IPS-20b (cell line): ENCODE results near the gene EIF3M.

Source experiments
- H3K27ac ChIP-seq: one replicate; pipeline ENCODE4 v1.5.1; 2013; ENCODE audit warnings: low read length
- H3K27me3 ChIP-seq: 2 replicates; pipeline ENCODE4 v1.6.1; 2013; ENCODE audit warnings: mild to moderate bottlenecking, low read length, inconsistent platforms; ENCODE audit not compliant: insufficient read depth
- H3K36me3 ChIP-seq: 2 replicates; pipeline ENCODE4 v1.6.1; 2013; ENCODE audit warnings: low read depth, mild to moderate bottlenecking, inconsistent platforms, low read length, moderate library complexity; ENCODE audit not compliant: insufficient read depth
- H3K4me1 ChIP-seq: 2 replicates; pipeline ENCODE4 v1.6.1; 2013; ENCODE audit warnings: mild to moderate bottlenecking, control low read depth, inconsistent platforms, low read length, moderate library complexity; ENCODE audit not compliant: insufficient read depth
- H3K4me3 ChIP-seq: 2 replicates; pipeline ENCODE4 v1.5.1; 2013; ENCODE audit warnings: mild to moderate bottlenecking, low read length, inconsistent platforms
- H3K9ac ChIP-seq: 2 replicates; pipeline ENCODE4 v1.6.1; 2013; ENCODE audit warnings: low read depth, mild to moderate bottlenecking, inconsistent platforms, low read length, moderate library complexity
- H3K9me3 ChIP-seq: 2 replicates; pipeline ENCODE4 v1.6.1; 2013; ENCODE audit warnings: mild to moderate bottlenecking, low read depth, low read length, inconsistent platforms; ENCODE audit not compliant: insufficient read depth

EIF3M gene

GRCh38 chr11:32583459-32584271 lies at the start of gene EIF3M:
TSS of gene EIF3M (plus strand) at chr11:32583831. CDS start at chr11:32583888, 57 bp downstream.
- no peak within 1 kb of the TSS for H3K27ac ChIP-seq

GRCh38 chr11:32538804-32539203 lies 44.8 kb upstream of the EIF3M start:
- Histone ChIP-seq H3K36me3 (no peaks in the 10 kb centered on the region), H3K27me3 (no peaks in the 10 kb centered on the region), H3K9ac (no peak overlapping the region)

More at GRCh38 chr11:32583459-32584271, at the start of gene EIF3M:
- no peaks in the 10 kb centered on the region for H3K27me3 ChIP-seq
- H3K4me1 ChIP-seq, result peaks cover 7% of the 10 kb centered on the region; the same call in 1 of the 2 replicates
- H3K36me3 ChIP-seq, result peaks cover 22% of the 10 kb centered on the region
- H3K4me3 ChIP-seq, result peak within 1 kb of the TSS; percentile 79
- H3K9ac ChIP-seq, result peak within 1 kb of the TSS; percentile 92
- H3K9me3 ChIP-seq, result no peaks in the 10 kb centered on the region

GRCh38 chr11:32549611-32550187 lies 33.9 kb upstream of the EIF3M start:
- no peaks in the 10 kb centered on the region for H3K9me3 ChIP-seq
- H3K36me3 ChIP-seq, result no peaks in the 10 kb centered on the region
- H3K9ac ChIP-seq, result no peak overlapping the region
- no peak overlapping the region for H3K27ac ChIP-seq
- H3K27me3 ChIP-seq, result no peaks in the 10 kb centered on the region
- no peak overlapping the region for H3K4me3 ChIP-seq
- no peaks in the 10 kb centered on the region for H3K4me1 ChIP-seq

More at GRCh38 chr11:32538804-32539203, 44.8 kb upstream of the EIF3M start:
- Histone ChIP-seq H3K4me1 (no peaks in the 10 kb centered on the region), H3K4me3 (no peak overlapping the region), H3K9me3 (no peaks in the 10 kb centered on the region), H3K27ac (no peak overlapping the region)

GRCh38 chr11:32550207-32550606 lies 33.4 kb upstream of the EIF3M start:
- no peak overlapping the region for H3K4me3 ChIP-seq
- H3K27me3 ChIP-seq, result no peaks in the 10 kb centered on the region
- H3K9me3 ChIP-seq, result no peaks in the 10 kb centered on the region
- H3K36me3 ChIP-seq, result no peaks in the 10 kb centered on the region
- H3K27ac ChIP-seq, result no peak overlapping the region
- H3K4me1 ChIP-seq, result no peaks in the 10 kb centered on the region
- H3K9ac ChIP-seq, result no peak overlapping the region

- no peaks in the 10 kb centered on the region for H3K4me1 ChIP-seq
- no peak overlapping the region for H3K9ac ChIP-seq
- no peak overlapping the region for H3K27ac ChIP-seq
- no peak overlapping the region for H3K4me3 ChIP-seq
- H3K9me3 ChIP-seq, result no peaks in the 10 kb centered on the region
- no peaks in the 10 kb centered on the region for H3K27me3 ChIP-seq
- H3K36me3 ChIP-seq, result no peaks in the 10 kb centered on the region
Measured at GRCh38 chr11:32555091-32555490, 28.5 kb upstream of the EIF3M start.

GRCh38 chr11:32555895-32556294 lies 27.7 kb upstream of the EIF3M start:
- Histone ChIP-seq H3K4me1 (no peaks in the 10 kb centered on the region), H3K27ac (no peak overlapping the region), H3K27me3 (no peaks in the 10 kb centered on the region), H3K36me3 (no peaks in the 10 kb centered on the region), H3K4me3 (no peak overlapping the region), H3K9ac (no peak overlapping the region), H3K9me3 (no peaks in the 10 kb centered on the region)

- no peak overlapping the region for H3K4me3 ChIP-seq
- H3K4me1 ChIP-seq, result no peaks in the 10 kb centered on the region
- H3K27me3 ChIP-seq, result no peaks in the 10 kb centered on the region
- no peak overlapping the region for H3K27ac ChIP-seq
- no peaks in the 10 kb centered on the region for H3K9me3 ChIP-seq
- H3K36me3 ChIP-seq, result no peaks in the 10 kb centered on the region
- H3K9ac ChIP-seq, result no peak overlapping the region
Measured at GRCh38 chr11:32561835-32562234, 21.8 kb upstream of the EIF3M start.

- H3K27me3 ChIP-seq, result no peaks in the 10 kb centered on the region
- H3K36me3 ChIP-seq, result no peaks in the 10 kb centered on the region
- no peak overlapping the region for H3K9ac ChIP-seq
- no peaks in the 10 kb centered on the region for H3K9me3 ChIP-seq
- H3K27ac ChIP-seq, result no peak overlapping the region
- H3K4me1 ChIP-seq, result no peaks in the 10 kb centered on the region
- no peak overlapping the region for H3K4me3 ChIP-seq
Measured at GRCh38 chr11:32562839-32563599, 20.6 kb upstream of the EIF3M start.

- H3K27me3 ChIP-seq, result no peaks in the 10 kb centered on the region
- no peaks in the 10 kb centered on the region for H3K36me3 ChIP-seq
- no peaks in the 10 kb centered on the region for H3K9me3 ChIP-seq
- H3K9ac ChIP-seq, result no peak overlapping the region
- H3K4me1 ChIP-seq, result no peaks in the 10 kb centered on the region
- H3K4me3 ChIP-seq, result no peak overlapping the region
- H3K27ac ChIP-seq, result no peak overlapping the region
Measured at GRCh38 chr11:32563600-32563959, 20.1 kb upstream of the EIF3M start.

GRCh38 chr11:32566517-32566916 lies 17.1 kb upstream of the EIF3M start:
- H3K4me3 ChIP-seq, result no peak overlapping the region
- H3K4me1 ChIP-seq, result peaks cover 2% of the 10 kb centered on the region; the same call in 1 of the 2 replicates
- no peak overlapping the region for H3K9ac ChIP-seq
- no peaks in the 10 kb centered on the region for H3K9me3 ChIP-seq
- peaks cover 10% of the 10 kb centered on the region for H3K27me3 ChIP-seq
- H3K36me3 ChIP-seq, result no peaks in the 10 kb centered on the region
- no peak overlapping the region for H3K27ac ChIP-seq

GRCh38 chr11:32567154-32567553 lies 16.5 kb upstream of the EIF3M start:
- H3K4me3 ChIP-seq, result no peak overlapping the region
- H3K36me3 ChIP-seq, result no peaks in the 10 kb centered on the region
- H3K4me1 ChIP-seq, result peaks cover 3% of the 10 kb centered on the region; the same call in 1 of the 2 replicates
- no peak overlapping the region for H3K27ac ChIP-seq
- no peaks in the 10 kb centered on the region for H3K9me3 ChIP-seq
- no peak overlapping the region for H3K9ac ChIP-seq
- peaks cover 10% of the 10 kb centered on the region for H3K27me3 ChIP-seq
